Esophagus squamous epithelium (tissue), 5 donors: ENCODE data around the gene MEOX1. TPM values are rescaled to one million over a fixed set of nuclear protein-coding genes. Genes with fewer than 3 reads are reported as not detected.

Source experiments
- DNase-seq: peaks from one replicate; lab custom pipeline; 2025; lab: John Stamatoyannopoulos, UW
- H3K27ac ChIP-seq, 4 donors: fragments of 200-600 bp; sonication (generic); one replicate each; pipeline ENCODE4 v1.5.1; 2016 to 2019; ENCODE audit warnings: mild to moderate bottlenecking in 1 of 4
- H3K27me3 ChIP-seq, 4 donors: fragments of 200-600 bp; sonication (generic); 1 replicate in 3 of 4; 2 replicates in 1 of 4; pipeline versions ENCODE4 v1.5.1 to v1.6.0; 2017 to 2021; ENCODE audit warnings: antibody characterized with exemption in 1 of 4
- H3K36me3 ChIP-seq, 3 donors: fragments of 200-600 bp; sonication (generic); one replicate each; pipeline ENCODE4 v1.5.1; 2016 to 2019
- H3K4me1 ChIP-seq, 3 donors: fragments of 200-600 bp; sonication (generic); one replicate each; pipeline ENCODE4 v1.5.1; 2017 to 2019
- H3K4me3 ChIP-seq, 4 donors: fragments of 200-600 bp; sonication (generic); 1 replicate in 3 of 4; 2 replicates in 1 of 4; pipeline ENCODE4 v1.5.1; 2016 to 2019; ENCODE audit warnings: mild to moderate bottlenecking in 2 of 4, moderate library complexity in 1 of 4
- H3K9me3 ChIP-seq, 3 donors: fragments of 200-600 bp; sonication (generic); one replicate each; pipeline ENCODE4 v1.5.1; 2016 to 2019
- POLR2A ChIP-seq, 4 donors: fragments of 450-650 bp; IDR thresholded peaks; one replicate each; pipeline ENCODE4 v1.6.1; 2017; ENCODE audit warnings: antibody characterized with exemption in 4 of 4, mild to moderate bottlenecking in 4 of 4, moderate library complexity in 3 of 4
- WGBS, 2 donors: methylation state at CpG; one replicate each; pipeline ENCODE4 v1.1.5; 2018; 5-methylcytosine and 5-hydroxymethylcytosine counted together
- intact Hi-C: fragments of 100-400 bp; cut with DNase I; formaldehyde crosslinking; loops from one replicate; pipeline ENCODE4 v1.15.0; 2022
- total RNA-seq, 4 donors: library from RNA; depleted of rRNA; stranded (reverse); fragments of >200 nt; gene quantifications; one replicate each; pipeline ENCODE4 v1.1.0, GENCODE V29; 2016
- TF ChIP-seq, protein P1 (sequence below), 6 experiments: fragments of 450-650 bp in 4 of 6; fragments of 200-600 bp in 2 of 6; sonication (generic) in 2 of 6; IDR thresholded peaks; one replicate each; pipeline ENCODE4 v1.5.1; 2016 to 2019; ENCODE audit warnings: antibody characterized with exemption in 6 of 6, mild to moderate bottlenecking in 4 of 6, moderate library complexity in 4 of 6
- donor health status: DM: yes; HTN: yes; CAD: no.

The MEOX1 gene
- total RNA-seq, 4 donors from 2014 or later = 0.64 to 6.1 (median 2.7) TPM

DNA sequence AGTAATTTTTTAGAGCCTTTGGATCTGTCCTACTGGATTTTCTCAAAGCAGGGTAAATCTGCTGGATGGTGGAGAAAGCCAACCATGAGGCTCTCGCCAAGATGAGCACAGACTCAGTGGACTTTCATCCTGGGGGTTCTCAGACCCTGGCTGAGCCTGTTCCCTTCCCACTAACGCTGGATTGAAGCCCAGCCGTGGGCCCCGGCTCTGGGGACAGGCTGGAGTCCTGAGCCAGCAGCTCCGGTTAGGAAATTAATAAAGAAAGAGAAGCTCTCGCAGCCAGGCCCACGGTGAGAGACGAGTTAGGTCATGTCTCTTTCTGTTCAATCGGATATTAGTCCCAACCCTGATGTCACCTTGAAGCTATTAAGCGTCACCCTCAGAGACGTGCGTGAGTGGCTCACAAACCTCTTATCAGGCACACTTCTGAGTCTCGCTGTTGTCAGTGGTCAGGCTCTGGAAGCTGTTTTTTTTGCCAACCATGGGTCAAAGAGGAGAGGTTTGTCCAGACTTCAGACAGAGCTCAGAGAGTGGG is 27.1 kb downstream of the MEOX1 start:
- Histone ChIP-seq H3K27me3 (no peaks in the 10 kb centered on the region), H3K4me1 (peaks cover 10 to 15% (median 11%) of the 10 kb centered on the region in 3 donors), H3K4me3 (peak overlapping the region in 1 of 4 donors; percentile 15), H3K9me3 (no peaks in the 10 kb centered on the region), H3K36me3 (no peaks in the 10 kb centered on the region), H3K27ac (peak overlapping the region; percentile 52 to 75 (median 63))
- no peak for DNase-seq
- 19 to 38% methylated on average over 4 to 12 of the region's 13 CpGs for WGBS, 2 donors
- TF ChIP-seq POLR2A (IDR thresholded peaks at IDR 0.05) = no peak
- TF ChIP-seq, protein P1, sequence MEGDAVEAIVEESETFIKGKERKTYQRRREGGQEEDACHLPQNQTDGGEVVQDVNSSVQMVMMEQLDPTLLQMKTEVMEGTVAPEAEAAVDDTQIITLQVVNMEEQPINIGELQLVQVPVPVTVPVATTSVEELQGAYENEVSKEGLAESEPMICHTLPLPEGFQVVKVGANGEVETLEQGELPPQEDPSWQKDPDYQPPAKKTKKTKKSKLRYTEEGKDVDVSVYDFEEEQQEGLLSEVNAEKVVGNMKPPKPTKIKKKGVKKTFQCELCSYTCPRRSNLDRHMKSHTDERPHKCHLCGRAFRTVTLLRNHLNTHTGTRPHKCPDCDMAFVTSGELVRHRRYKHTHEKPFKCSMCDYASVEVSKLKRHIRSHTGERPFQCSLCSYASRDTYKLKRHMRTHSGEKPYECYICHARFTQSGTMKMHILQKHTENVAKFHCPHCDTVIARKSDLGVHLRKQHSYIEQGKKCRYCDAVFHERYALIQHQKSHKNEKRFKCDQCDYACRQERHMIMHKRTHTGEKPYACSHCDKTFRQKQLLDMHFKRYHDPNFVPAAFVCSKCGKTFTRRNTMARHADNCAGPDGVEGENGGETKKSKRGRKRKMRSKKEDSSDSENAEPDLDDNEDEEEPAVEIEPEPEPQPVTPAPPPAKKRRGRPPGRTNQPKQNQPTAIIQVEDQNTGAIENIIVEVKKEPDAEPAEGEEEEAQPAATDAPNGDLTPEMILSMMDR (IDR thresholded peaks at IDR 0.05) = no peak
- intact Hi-C loops = no loop called here

DNA sequence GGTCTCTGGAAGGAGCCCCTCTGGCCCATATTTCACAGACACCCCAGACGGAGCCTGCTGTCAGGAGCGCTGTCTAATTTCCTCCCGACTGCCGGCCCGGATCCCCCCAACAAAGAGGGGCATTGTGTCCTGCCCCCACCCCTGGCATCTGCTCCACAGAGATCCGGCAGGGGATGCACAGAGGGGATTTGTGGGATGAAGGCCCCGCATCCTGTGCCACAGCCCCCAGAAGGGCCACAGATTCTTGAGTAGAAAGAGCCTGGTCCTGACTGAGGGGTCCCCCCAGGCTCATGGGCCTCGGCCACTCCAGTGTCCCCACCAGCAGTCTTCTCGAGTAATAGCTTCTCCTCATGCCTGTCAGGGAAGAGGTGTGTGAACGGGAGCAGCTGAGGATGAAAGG is 29.5 kb downstream of the MEOX1 start:
- no peak for DNase-seq

DNA sequence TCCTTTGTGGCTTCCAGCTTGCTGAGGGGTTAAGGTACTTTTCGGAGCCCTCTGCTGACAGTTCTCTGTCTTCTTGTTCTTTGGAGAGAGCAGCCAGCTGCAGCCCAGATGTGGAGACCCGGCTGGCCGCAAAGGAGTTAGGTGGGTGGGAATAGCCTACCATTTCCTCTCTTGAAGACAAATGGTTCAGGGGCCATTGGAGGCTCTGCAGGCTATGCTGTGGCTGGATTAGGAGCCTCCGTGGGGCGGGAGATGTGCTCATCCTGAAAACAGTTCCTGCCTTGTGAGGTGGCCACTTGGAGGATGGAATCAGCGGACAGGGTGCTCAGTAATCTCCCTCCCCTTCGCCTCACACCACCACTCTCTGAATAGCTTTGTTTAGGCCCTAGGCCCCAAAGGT is 30.3 kb downstream of the MEOX1 start:
- DNase-seq = no peak
- Histone ChIP-seq H3K36me3 (no peaks in the 10 kb centered on the region), H3K4me3 (no peak overlapping the region), H3K27ac (no peak overlapping the region), H3K9me3 (no peaks in the 10 kb centered on the region), H3K4me1 (peaks cover 10 to 15% (median 11%) of the 10 kb centered on the region in 3 donors), H3K27me3 (peaks cover 0 to 4% (median 0%) of the 10 kb centered on the region in 4 donors)
- no peak for TF ChIP-seq POLR2A (IDR thresholded peaks at IDR 0.05)
- TF ChIP-seq, protein P1 (IDR thresholded peaks at IDR 0.05) = no peak
- 88 to 93% methylated on average over 3 of the region's 7 CpGs for WGBS, 2 donors
- intact Hi-C loops = no loop called here

More for the DNA sequence above, 29.5 kb downstream of the MEOX1 start:
- H3K4me1 ChIP-seq = peaks cover 10 to 15% (median 11%) of the 10 kb centered on the region in 3 donors
- no peaks in the 10 kb centered on the region for H3K9me3 ChIP-seq
- TF ChIP-seq POLR2A (IDR thresholded peaks at IDR 0.05) = no peak
- TF ChIP-seq, protein P1 (IDR thresholded peaks at IDR 0.05) = no peak
- H3K4me3 ChIP-seq = no peak overlapping the region
- H3K36me3 ChIP-seq = no peaks in the 10 kb centered on the region
- intact Hi-C loops = no loop called here
- WGBS, 2 donors = 91% methylated on average over 5 of the region's 10 CpGs; no CpG with 5 or more reads in 1 of the 2 donors
- H3K27ac ChIP-seq = no peak overlapping the region
- peaks cover 0 to 4% (median 0%) of the 10 kb centered on the region in 4 donors for H3K27me3 ChIP-seq

DNA sequence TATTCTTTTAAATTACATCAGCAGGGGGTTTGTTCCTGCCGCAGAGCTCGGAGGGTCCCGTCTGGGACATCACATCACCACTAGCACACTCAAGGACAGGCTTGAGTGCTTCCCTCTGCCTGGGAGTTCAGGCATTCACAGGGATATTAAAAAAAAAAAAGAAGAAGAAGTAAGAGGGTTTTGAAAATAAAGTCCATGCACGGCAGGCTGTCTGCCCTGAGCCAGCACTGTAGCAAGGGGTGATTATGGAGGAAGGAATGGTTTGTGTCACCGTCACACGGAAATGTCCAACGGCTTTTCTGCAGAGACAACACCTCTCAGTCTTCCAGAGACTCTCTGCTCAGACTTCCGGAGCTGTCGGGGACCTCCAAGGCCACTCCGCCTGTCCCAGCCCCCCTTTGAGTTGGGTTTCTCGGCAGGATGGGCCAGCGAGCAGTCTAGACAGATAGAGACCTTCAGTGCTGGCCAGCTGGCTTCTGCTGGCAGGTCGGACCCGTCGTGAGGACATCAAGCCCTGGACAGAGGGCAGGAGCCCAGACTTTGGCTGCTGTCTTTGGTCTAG is 33.6 kb downstream of the MEOX1 start:
- Histone ChIP-seq H3K27me3 (peaks cover 0 to 4% (median 0%) of the 10 kb centered on the region in 4 donors), H3K36me3 (no peaks in the 10 kb centered on the region), H3K27ac (no peak overlapping the region), H3K4me3 (no peak overlapping the region), H3K9me3 (no peaks in the 10 kb centered on the region), H3K4me1 (no peaks in the 10 kb centered on the region)
- no peak for DNase-seq
- intact Hi-C loops = no loop called here
- 47 to 68% methylated on average over 7 to 12 of the region's 15 CpGs for WGBS, 2 donors
- TF ChIP-seq, protein P1 (IDR thresholded peaks at IDR 0.05) = no peak
- no peak for TF ChIP-seq POLR2A (IDR thresholded peaks at IDR 0.05)

DNA sequence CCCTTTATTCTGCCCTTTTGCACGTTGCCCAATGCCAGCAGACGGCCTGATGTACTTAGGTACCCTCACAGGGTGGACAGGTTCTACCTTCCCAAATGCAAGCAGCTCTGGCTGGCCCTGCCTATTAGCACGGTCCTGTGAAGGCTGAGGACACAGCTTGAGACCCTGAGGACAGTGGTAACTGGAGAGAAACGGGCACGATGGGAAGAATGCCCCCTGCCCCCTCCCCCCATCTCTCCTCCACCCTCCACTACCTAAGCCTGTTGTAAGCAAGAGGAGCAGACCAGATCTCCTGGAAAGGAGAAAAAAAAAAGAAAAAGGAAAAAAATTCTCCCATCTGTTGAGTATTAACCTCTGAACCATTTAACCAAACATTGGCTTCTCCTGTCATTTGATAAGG is 34.1 kb downstream of the MEOX1 start:
- WGBS, 2 donors = 52 to 64% methylated on average over 5 of the region's 5 CpGs
- no peaks in the 10 kb centered on the region for H3K9me3 ChIP-seq
- DNase-seq = no peak
- TF ChIP-seq, protein P1 (IDR thresholded peaks at IDR 0.05) = no peak
- TF ChIP-seq POLR2A (IDR thresholded peaks at IDR 0.05) = no peak
- no peaks in the 10 kb centered on the region for H3K4me1 ChIP-seq
- H3K27me3 ChIP-seq = peaks cover 0 to 4% (median 0%) of the 10 kb centered on the region in 4 donors
- H3K4me3 ChIP-seq = no peak overlapping the region
- H3K27ac ChIP-seq = no peak overlapping the region
- H3K36me3 ChIP-seq = no peaks in the 10 kb centered on the region
- intact Hi-C loops = no loop called here
